Endothelial cell of umbilical vein (primary cell): ENCODE data around the gene ATXN7L2. TPM values are rescaled to one million over a fixed set of nuclear protein-coding genes. Genes with fewer than 3 reads are reported as not detected.
A peak's percentile ranks its signal among the peaks of the same experiment; 100 is the strongest.

Experiments used
- BruUV-seq: library from RNA; stranded (reverse); fragments of 400-500 nt; replicated peaks from 2 replicates; lab custom pipeline; 2021; lab: Mats Ljungman, UMichigan
- CTCF ChIA-PET: fragments of 300-600, 350-600 bp; sonication (Branson Sonifier 250); formaldehyde crosslinking; loops from one replicate; lab custom pipeline; 2021; ENCODE audit warnings: antibody characterized with exemption, inconsistent platforms; lab: Charles Lee
- POLR2A ChIA-PET: fragments of 300-600, 350-600 bp; sonication (Branson Sonifier 250); formaldehyde crosslinking; loops from one replicate; lab custom pipeline; 2021; ENCODE audit warnings: antibody characterized with exemption, inconsistent platforms; lab: Charles Lee
- DNase-seq: peaks from one replicate; pipeline ENCODE4 v3.0.0-alpha.2; 2011; ENCODE audit warnings: low read depth, low spot score
- FAIRE-seq: peaks from 2 replicates; lab custom pipeline; 2011; peaks lifted over from hg19 to GRCh38; lab: Jason Lieb, UNC
- H2AFZ ChIP-seq: 2 replicates; pipeline ENCODE4 v1.6.0; 2012; ENCODE audit warnings: low read depth, low read length, control low read depth, inconsistent platforms
- H3K27ac ChIP-seq: 2 replicates; pipeline ENCODE4 v1.5.1; 2011; ENCODE audit warnings: low read depth, mild to moderate bottlenecking, control low read depth, low read length, moderate library complexity; ENCODE audit not compliant: insufficient read depth
- H3K27me3 ChIP-seq, 2 experiments: 2 replicates each; pipeline versions ENCODE4 v1.6.0 to v1.6.1; 2011; ENCODE audit warnings: low read length in 2 of 2, mixed read lengths in 1 of 2; ENCODE audit not compliant: control insufficient read depth in 2 of 2, insufficient read depth in 2 of 2
- H3K36me3 ChIP-seq, 2 experiments: 2 replicates in 1 of 2; 3 replicates in 1 of 2; pipeline ENCODE4 v1.5.1; 2011; ENCODE audit warnings: low read length in 2 of 2, mild to moderate bottlenecking in 1 of 2, moderate library complexity in 1 of 2; ENCODE audit not compliant: control insufficient read depth in 2 of 2, insufficient read depth in 2 of 2; ENCODE audit errors: extremely low read depth in 1 of 2
- H3K4me1 ChIP-seq: 3 replicates; pipeline ENCODE4 v1.5.1; 2011; ENCODE audit warnings: mild to moderate bottlenecking, low read length; ENCODE audit not compliant: control insufficient read depth, insufficient read depth; ENCODE audit errors: extremely low read depth
- H3K4me2 ChIP-seq: 2 replicates; pipeline ENCODE4 v1.6.1; 2011; ENCODE audit warnings: low read length, control low read depth, mixed read lengths; ENCODE audit not compliant: insufficient read depth
- H3K4me3 ChIP-seq, 3 experiments: fragments of 200-600 bp in 1 of 3; sonication (generic), shearing (Covaris generic) in 1 of 3; replicated peaks in 1 of 3; 2 replicates each; pipeline ENCODE4 v1.5.1; 2011 to 2016; ENCODE audit warnings: control low read depth in 3 of 3, low read length in 3 of 3, mild to moderate bottlenecking in 2 of 3, inconsistent platforms in 1 of 3, low read depth in 1 of 3, moderate library complexity in 1 of 3; ENCODE audit not compliant: insufficient read depth in 1 of 3
- H3K79me2 ChIP-seq: 2 replicates; pipeline ENCODE4 v1.6.0; 2012; ENCODE audit warnings: low read length, inconsistent platforms; ENCODE audit not compliant: control insufficient read depth, insufficient read depth
- H3K9ac ChIP-seq: replicated peaks from 2 replicates; pipeline ENCODE3; 2011; ENCODE audit warnings: low read length, control low read depth; ENCODE audit not compliant: insufficient read depth; ENCODE audit errors: extremely low read depth
- H3K9me1 ChIP-seq: replicated peaks from 3 replicates; pipeline ENCODE4 v1.6.0; 2011; ENCODE audit warnings: mild to moderate bottlenecking, low read length; ENCODE audit not compliant: control insufficient read depth, insufficient read depth; ENCODE audit errors: extremely low read depth
- H3K9me3 ChIP-seq: replicated peaks from 2 replicates; pipeline ENCODE4 v1.5.1; 2012; ENCODE audit warnings: low read length, inconsistent platforms; ENCODE audit not compliant: control insufficient read depth, insufficient read depth
- H4K20me1 ChIP-seq: replicated peaks from 2 replicates; pipeline ENCODE3; 2011; ENCODE audit warnings: mild to moderate bottlenecking, low read length; ENCODE audit not compliant: control insufficient read depth, insufficient read depth; ENCODE audit errors: extremely low read depth
- EZH2 ChIP-seq: IDR thresholded peaks from 2 replicates; pipeline ENCODE4 v1.6.1; 2012; ENCODE audit warnings: borderline replicate concordance, low read depth, mild to moderate bottlenecking, moderate library complexity, low read length, inconsistent platforms; ENCODE audit not compliant: severe bottlenecking
- FOS ChIP-seq: IDR thresholded peaks from 2 replicates; pipeline ENCODE4 v1.6.1; 2011; ENCODE audit warnings: mild to moderate bottlenecking, low read length, moderate library complexity, borderline replicate concordance; ENCODE audit not compliant: insufficient read depth
- GATA2 ChIP-seq: IDR thresholded peaks from 2 replicates; pipeline ENCODE4 v1.7.0; 2011; ENCODE audit warnings: low read depth, mild to moderate bottlenecking, moderate library complexity, mixed read lengths, low read length; ENCODE audit not compliant: insufficient read length, insufficient read depth
- JUN ChIP-seq: IDR thresholded peaks from 2 replicates; pipeline ENCODE4 v1.6.1; 2011; ENCODE audit warnings: borderline replicate concordance, low read depth; ENCODE audit not compliant: insufficient read length, insufficient read depth
- MAX ChIP-seq: IDR thresholded peaks from 2 replicates; pipeline ENCODE4 v1.6.1; 2011; ENCODE audit not compliant: insufficient read depth, insufficient read length
- MYC ChIP-seq: IDR thresholded peaks from one replicate; pipeline ENCODE4 v1.6.1; 2011; ENCODE audit warnings: mild to moderate bottlenecking, low read depth, low read length
- POLR2A ChIP-seq: IDR thresholded peaks from 2 replicates; pipeline ENCODE4 v1.6.1; 2012; ENCODE audit warnings: low read depth, mild to moderate bottlenecking, control low read depth, low read length
- POLR2AphosphoS5 ChIP-seq: IDR thresholded peaks from 2 replicates; pipeline ENCODE4 v1.6.1; 2012; ENCODE audit warnings: low read depth, mild to moderate bottlenecking, control low read depth, low read length, moderate library complexity; ENCODE audit not compliant: insufficient read depth
- dilution Hi-C: fragments of 300-500 bp; cut with MboI; formaldehyde crosslinking; loops from one replicate; pipeline ENCODE4 v1.15.0; 2019; ENCODE audit warnings: low sequenced_read_pairs; ENCODE audit not compliant: extremely low pct_ligation_motif_present
- intact Hi-C: fragments of 100-400 bp; cut with micrococcal nuclease; formaldehyde crosslinking; loops from one replicate; pipeline ENCODE4 v1.10.0; 2022
- polyA plus RNA-seq, 4 experiments: library from polyadenylated mRNA; depleted of rRNA in 3 of 4; stranded (reverse) in 3 of 4; unstranded in 1 of 4; fragments of >200 nt; gene quantifications; 2 replicates each; pipeline versions ENCODE4 v1.2.1 to v1.2.3, GENCODE V29; 2011 to 2012; ENCODE audit warnings: missing spikeins in 1 of 4
- total RNA-seq: library from RNA; stranded (reverse); gene quantifications from 2 replicates; pipeline ENCODE4 v1.2.3, GENCODE V29; 2021
- TF ChIP-seq, protein P1 (sequence below), 2 donors: IDR thresholded peaks; 1 replicate in 1 of 2; 2 replicates in 1 of 2; pipeline ENCODE4 v1.5.1; 2011; ENCODE audit warnings: low read length in 2 of 2, mild to moderate bottlenecking in 2 of 2, moderate library complexity in 2 of 2, control low read depth in 1 of 2, inconsistent platforms in 1 of 2, low read depth in 1 of 2; ENCODE audit not compliant: insufficient read depth in 1 of 2; ENCODE audit errors: extremely low read depth in 1 of 2

ATXN7L2 gene
- total and polyA plus RNA-seq, 2 donors (not counting 3 experiments of a cell fraction or from before 2014, with no cell fraction given): 4.4 to 4.9 TPM

GRCh38 chr1:109443476-109443875 lies 40.2 kb upstream of the ATXN7L2 start:
- BruUV-seq: no TSS peak
- Histone ChIP-seq H3K4me1 (no peaks in the 10 kb centered on the region), H3K9ac (no peak overlapping the region), H3K9me3 (no peaks in the 10 kb centered on the region), H3K27ac (no peak overlapping the region), H2AFZ (no peak overlapping the region), H3K27me3 (peaks cover 27 to 45% of the 10 kb centered on the region in 2 experiments), H3K4me3 (no peak overlapping the region), H3K79me2 (no peaks in the 10 kb centered on the region), H3K36me3 (no peaks in the 10 kb centered on the region), H3K4me2 (no peak overlapping the region), H4K20me1 (no peaks in the 10 kb centered on the region), H3K9me1 (no peaks in the 10 kb centered on the region)
- FAIRE-seq: no peak
- TF ChIP-seq EZH2 (peak; percentile 6), MYC (no peak)
- CTCF ChIA-PET: interaction anchor here (0.7 kb wide), 1 partner anchor 26 kb away, joined by 3 read pairs; no protein-coding TSS in a partner anchor
- dilution Hi-C loops: no loop called here
- POLR2A ChIA-PET: no interaction called here
- no peak for DNase-seq
- intact Hi-C loops: no loop called here

- Histone ChIP-seq H2AFZ (no peak overlapping the region), H3K36me3 (no peaks in the 10 kb centered on the region), H4K20me1 (no peaks in the 10 kb centered on the region), H3K9me1 (no peaks in the 10 kb centered on the region), H3K79me2 (no peaks in the 10 kb centered on the region), H3K4me1 (no peaks in the 10 kb centered on the region), H3K27me3 (peaks cover 27 to 48% of the 10 kb centered on the region in 2 experiments), H3K4me3 (no peak overlapping the region), H3K4me2 (no peak overlapping the region), H3K9me3 (no peaks in the 10 kb centered on the region), H3K27ac (no peak overlapping the region), H3K9ac (no peak overlapping the region)
- FAIRE-seq (no peak), DNase-seq (no peak)
- BruUV-seq: no TSS peak
- dilution Hi-C loops (no loop called here), intact Hi-C loops (no loop called here)
- TF ChIP-seq JUN (no peak), EZH2 (no peak), MYC (no peak), POLR2AphosphoS5 (no peak), FOS (no peak), MAX (no peak), GATA2 (no peak), POLR2A (no peak)
- TF ChIP-seq, protein P1, sequence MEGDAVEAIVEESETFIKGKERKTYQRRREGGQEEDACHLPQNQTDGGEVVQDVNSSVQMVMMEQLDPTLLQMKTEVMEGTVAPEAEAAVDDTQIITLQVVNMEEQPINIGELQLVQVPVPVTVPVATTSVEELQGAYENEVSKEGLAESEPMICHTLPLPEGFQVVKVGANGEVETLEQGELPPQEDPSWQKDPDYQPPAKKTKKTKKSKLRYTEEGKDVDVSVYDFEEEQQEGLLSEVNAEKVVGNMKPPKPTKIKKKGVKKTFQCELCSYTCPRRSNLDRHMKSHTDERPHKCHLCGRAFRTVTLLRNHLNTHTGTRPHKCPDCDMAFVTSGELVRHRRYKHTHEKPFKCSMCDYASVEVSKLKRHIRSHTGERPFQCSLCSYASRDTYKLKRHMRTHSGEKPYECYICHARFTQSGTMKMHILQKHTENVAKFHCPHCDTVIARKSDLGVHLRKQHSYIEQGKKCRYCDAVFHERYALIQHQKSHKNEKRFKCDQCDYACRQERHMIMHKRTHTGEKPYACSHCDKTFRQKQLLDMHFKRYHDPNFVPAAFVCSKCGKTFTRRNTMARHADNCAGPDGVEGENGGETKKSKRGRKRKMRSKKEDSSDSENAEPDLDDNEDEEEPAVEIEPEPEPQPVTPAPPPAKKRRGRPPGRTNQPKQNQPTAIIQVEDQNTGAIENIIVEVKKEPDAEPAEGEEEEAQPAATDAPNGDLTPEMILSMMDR (IDR thresholded peaks at IDR 0.05; ENCODE audit: extremely low read depth in 1 of 2, insufficient read depth in 1 of 2, low read depth in 1 of 2, low read length in 2 of 2): no peak
- ChIA-PET POLR2A (no interaction called here), CTCF (no interaction called here)
These were observed 39.4 kb upstream of the ATXN7L2 start for GRCh38 chr1:109444346-109444745.
